K562 (cell line): ENCODE measurements around the gene ACBD5. TPM values are rescaled to one million over a fixed set of nuclear protein-coding genes. Genes with fewer than 3 reads are reported as not detected.
A peak's percentile ranks its signal among the peaks of the same experiment; 100 is the strongest.

Source experiments
- ATAC-seq: fragments of 200-7000 bp; cut with Tn5 transposase; 3 replicates; pipeline ENCODE4 v1.9.1; 2020; ENCODE audit warnings: moderate library complexity
- BruUV-seq: library from RNA; stranded (reverse); fragments of 400-500 nt; replicated peaks from 2 replicates; lab custom pipeline; 2021; lab: Mats Ljungman, UMichigan
- CTCF ChIA-PET: fragments of 300-600 bp; formaldehyde crosslinking; extraction: SDS; loops from one replicate; lab custom pipeline; 2021; ENCODE audit warnings: low intra/inter-chr PET ratio; lab: Yijun Ruan, JAX
- POLR2A ChIA-PET: fragments of 300-600, 350-650 bp; sonication (Branson Sonifier 250); formaldehyde crosslinking; extraction: SDS; loops from one replicate; lab custom pipeline; 2021; ENCODE audit warnings: antibody characterized with exemption, inconsistent platforms; lab: Yijun Ruan, JAX
- DNase-seq, 4 experiments: peaks; one replicate each; pipeline versions ENCODE4 v3.0.0 to v3.0.0-alpha.2; 2011 to 2018; ENCODE audit warnings: low spot score in 3 of 4, mixed read lengths in 3 of 4; ENCODE audit errors: extremely low read depth in 1 of 4
- FAIRE-seq: peaks from 2 replicates; lab custom pipeline; 2011; peaks lifted over from hg19 to GRCh38; lab: Jason Lieb, UNC
- H2AFZ ChIP-seq: 2 replicates; pipeline ENCODE4 v1.6.0; 2011; ENCODE audit warnings: low read depth, low read length, control low read depth, inconsistent platforms
- H3K27ac ChIP-seq: fragments of 200-600 bp; 3 replicates; pipeline ENCODE4 v1.8.0; 2011; ENCODE audit warnings: low read depth, mild to moderate bottlenecking, control low read depth, inconsistent platforms, low read length, moderate library complexity, mixed read lengths; ENCODE audit errors: extremely low read depth
- H3K27me3 ChIP-seq, 2 experiments: fragments of 300-600 bp in 1 of 2; 2 replicates in 1 of 2; 3 replicates in 1 of 2; pipeline versions ENCODE4 v1.6.0 to v1.8.0; 2011; ENCODE audit warnings: inconsistent platforms in 2 of 2, low read length in 2 of 2, mild to moderate bottlenecking in 1 of 2, mixed read lengths in 1 of 2, moderate library complexity in 1 of 2; ENCODE audit not compliant: control insufficient read depth in 2 of 2, insufficient read depth in 2 of 2
- H3K36me3 ChIP-seq: fragments of 300-600 bp; 3 replicates; pipeline ENCODE4 v1.8.0; 2011; ENCODE audit warnings: mild to moderate bottlenecking, low read length, inconsistent platforms; ENCODE audit not compliant: control insufficient read depth, insufficient read depth
- H3K4me1 ChIP-seq, 2 experiments: fragments of 200-600 bp in 1 of 2; replicated peaks in 1 of 2; 2 replicates in 1 of 2; 3 replicates in 1 of 2; pipeline versions ENCODE4 v1.5.1 to v1.8.0; 2011; ENCODE audit warnings: inconsistent platforms in 2 of 2, low read length in 2 of 2, mild to moderate bottlenecking in 1 of 2, mixed read lengths in 1 of 2, moderate library complexity in 1 of 2; ENCODE audit not compliant: control insufficient read depth in 2 of 2, insufficient read depth in 2 of 2
- H3K4me2 ChIP-seq: 2 replicates; pipeline ENCODE4 v1.6.1; 2011; ENCODE audit warnings: low read length, control low read depth, inconsistent platforms, mixed read lengths; ENCODE audit not compliant: insufficient read depth
- H3K4me3 ChIP-seq: fragments of 200-600 bp; sonication (generic), shearing (Covaris generic); 2 replicates; pipeline ENCODE4 v1.5.1; 2016; ENCODE audit warnings: control low read depth, inconsistent platforms
- H3K79me2 ChIP-seq: fragments of 200-600 bp; 3 replicates; pipeline ENCODE4 v1.8.0; 2011; ENCODE audit warnings: low read length, inconsistent platforms; ENCODE audit not compliant: control insufficient read depth, insufficient read depth
- H3K9ac ChIP-seq, 2 experiments: 2 replicates each; pipeline versions ENCODE4 v1.6.0 to v1.6.1; 2011; ENCODE audit warnings: low read depth in 2 of 2, low read length in 2 of 2, control low read depth in 1 of 2, inconsistent platforms in 1 of 2, mild to moderate bottlenecking in 1 of 2, mixed read lengths in 1 of 2; ENCODE audit not compliant: insufficient read depth in 1 of 2
- H3K9me1 ChIP-seq: one replicate; pipeline ENCODE4 v1.6.0; 2011; ENCODE audit warnings: inconsistent platforms, mild to moderate bottlenecking, low read length, moderate library complexity; ENCODE audit not compliant: control insufficient read depth, insufficient read depth
- H3K9me3 ChIP-seq: replicated peaks from 2 replicates; pipeline ENCODE4 v1.5.1; 2011; ENCODE audit warnings: low read depth, low read length, inconsistent platforms; ENCODE audit not compliant: control insufficient read depth, insufficient read depth
- H4K20me1 ChIP-seq: replicated peaks from 2 replicates; pipeline ENCODE4 v1.6.1; 2011; ENCODE audit warnings: low read length, inconsistent platforms, mixed read lengths; ENCODE audit not compliant: control insufficient read depth, insufficient read depth
- ARNT ChIP-seq, 2 experiments: fragments of 450-650 bp; IDR thresholded peaks; 2 replicates each; pipeline ENCODE4 v1.6.1; 2016; ENCODE audit warnings: mild to moderate bottlenecking in 1 of 2
- BCOR ChIP-seq: fragments of 450-650 bp; IDR thresholded peaks from 2 replicates; pipeline ENCODE4 v1.6.1; 2016
- CAMTA2 ChIP-seq: fragments of 250-450 bp; sonication (Bioruptor Pico); conservative IDR thresholded peaks from 2 replicates; pipeline ENCODE4 v1.5.1; 2022
- NR2F6 ChIP-seq: fragments of 450-650 bp; formaldehyde crosslinking; IDR thresholded peaks from 2 replicates; pipeline ENCODE4 v1.4.0; 2020; ENCODE audit warnings: mild to moderate bottlenecking
- PHB ChIP-seq: fragments of 250-450 bp; sonication (Bioruptor Pico); IDR thresholded peaks from 2 replicates; pipeline ENCODE4 v1.5.0; 2021
- RBFOX2 ChIP-seq: fragments of 200-400 bp; formaldehyde crosslinking; IDR thresholded peaks from 2 replicates; pipeline ENCODE4 v1.6.1; 2017; ENCODE audit warnings: low read depth, mild to moderate bottlenecking, low read length, moderate library complexity
- ZNF764 ChIP-seq: fragments of 250-450 bp; sonication (Bioruptor Pico); IDR thresholded peaks from 2 replicates; pipeline ENCODE4 v1.4.0; 2020; ENCODE audit warnings: low read depth, mild to moderate bottlenecking, moderate library complexity
- ZNF778 ChIP-seq: fragments of 450-650 bp; formaldehyde crosslinking; IDR thresholded peaks from 2 replicates; pipeline ENCODE4 v1.4.0; 2020; ENCODE audit warnings: mild to moderate bottlenecking, moderate library complexity
- WGBS: fragments of 100-300 bp; shearing (Covaris generic); methylation state at CpG from one replicate; pipeline ENCODE4 v1.1.6; 2016; ENCODE audit warnings: low coverage, mixed read lengths; ENCODE audit not compliant: insufficient coverage; ENCODE audit errors: missing lambda C conversion rate; 5-methylcytosine and 5-hydroxymethylcytosine counted together
- in situ Hi-C: fragments of 300-500 bp; cut with MboI; formaldehyde crosslinking; loops from 4 replicates; pipeline ENCODE4 v1.15.0; 2018; ENCODE audit warnings: inconsistent platforms, mixed read lengths
- intact Hi-C: fragments of 100-400 bp; cut with micrococcal nuclease; formaldehyde crosslinking; loops from 2 replicates; pipeline ENCODE4 v1.14.2; 2022
- polyA plus RNA-seq, 8 experiments: library from polyadenylated mRNA; depleted of rRNA in 4 of 8; stranded (reverse) in 5 of 8; unstranded in 3 of 8; fragments of >200 nt; fragmentation: Nextera tagmentation in 2 of 8; fragmentation: Illumina TruSeq in 1 of 8; extraction: Ambion mirVana in 2 of 8; extraction: Trizol in 1 of 8; gene quantifications; 2 replicates each; pipeline versions ENCODE4 v1.2.1 to v1.2.3, GENCODE V29; 2011 to 2014; ENCODE audit warnings: inconsistent platforms in 1 of 8, missing spikeins in 1 of 8
- total RNA-seq, 7 experiments: library from RNA; depleted of rRNA in 6 of 7; stranded (reverse); fragments of >200 nt in 6 of 7; fragmentation: Illumina TruSeq in 2 of 7; extraction: Trizol in 2 of 7; gene quantifications; 2 replicates each; pipeline versions ENCODE4 v1.2.1 to v1.2.3, GENCODE V29; 2011 to 2021; ENCODE audit warnings: low replicate concordance in 1 of 7
- TF ChIP-seq, protein P1 (sequence below): fragments of 250-450 bp; sonication (Bioruptor Pico); IDR thresholded peaks from 2 replicates; pipeline ENCODE4 v1.8.0; 2021; ENCODE audit warnings: mild to moderate bottlenecking, moderate library complexity

Gene ACBD5
- total and polyA plus RNA-seq, 9 of the 15 experiments (the other 6 are each of a cell fraction or from before 2014, with no cell fraction given), result 1.5 to 10.3 (median 7.8) TPM

DNA sequence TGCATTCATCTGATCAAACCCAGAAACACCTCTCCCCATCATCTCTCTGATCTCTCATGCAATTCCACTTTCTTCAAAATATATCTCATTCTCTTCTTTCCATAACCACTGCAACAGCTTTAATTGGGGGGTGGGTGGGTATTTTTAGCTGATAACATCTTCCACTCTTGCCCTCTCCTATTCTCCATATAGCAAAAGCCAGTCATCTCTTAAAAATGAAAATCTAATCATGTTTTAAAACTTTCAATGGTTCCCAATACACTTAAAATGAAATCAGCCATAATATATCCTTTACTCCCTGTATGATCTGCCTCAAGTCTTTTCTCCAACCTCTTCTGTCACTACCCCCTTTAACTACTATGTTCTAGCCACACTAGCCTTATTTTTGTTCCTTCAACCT lies 87.9 kb downstream of the ACBD5 start:
- FAIRE-seq (no peak), DNase-seq (no peak), ATAC-seq (no peak)
- POLR2A ChIA-PET, result interaction anchor here (1.2 kb wide), 1 partner anchor 38 kb away, joined by 3 read pairs; no protein-coding TSS in a partner anchor
- Histone ChIP-seq H2AFZ (no peak overlapping the region), H3K36me3 (peaks cover 40% of the 10 kb centered on the region), H3K27ac (peak overlapping the region; percentile 98; the same call in 1 of the 3 replicates), H3K9me3 (no peaks in the 10 kb centered on the region), H3K4me1 (peaks cover 7 to 16% of the 10 kb centered on the region in 2 experiments; a peak in 3 of 5 replicates), H4K20me1 (peaks cover 9% of the 10 kb centered on the region; the same call in 1 of the 2 replicates), H3K9me1 (no peaks in the 10 kb centered on the region), H3K9ac (peak overlapping the region in 1 of 2 experiments; percentile 98; a peak in 2 of 4 replicates), H3K4me2 (peak overlapping the region; percentile 97), H3K79me2 (peaks cover 96% of the 10 kb centered on the region), H3K27me3 (no peaks in the 10 kb centered on the region), H3K4me3 (peak overlapping the region; percentile 70)
- intact Hi-C loops, result loop anchor here (10.0 kb wide), 1 partner anchor 288 kb away; the partner anchor contains the start of gene ABI1
- no TSS peak for BruUV-seq
- in situ Hi-C loops, result no loop called here
- TF ChIP-seq ZNF764 (CRISPR knock-in tag), result no peak
- no peak for TF ChIP-seq ARNT (IDR thresholded peaks at IDR 0.05)
- TF ChIP-seq, protein P1, sequence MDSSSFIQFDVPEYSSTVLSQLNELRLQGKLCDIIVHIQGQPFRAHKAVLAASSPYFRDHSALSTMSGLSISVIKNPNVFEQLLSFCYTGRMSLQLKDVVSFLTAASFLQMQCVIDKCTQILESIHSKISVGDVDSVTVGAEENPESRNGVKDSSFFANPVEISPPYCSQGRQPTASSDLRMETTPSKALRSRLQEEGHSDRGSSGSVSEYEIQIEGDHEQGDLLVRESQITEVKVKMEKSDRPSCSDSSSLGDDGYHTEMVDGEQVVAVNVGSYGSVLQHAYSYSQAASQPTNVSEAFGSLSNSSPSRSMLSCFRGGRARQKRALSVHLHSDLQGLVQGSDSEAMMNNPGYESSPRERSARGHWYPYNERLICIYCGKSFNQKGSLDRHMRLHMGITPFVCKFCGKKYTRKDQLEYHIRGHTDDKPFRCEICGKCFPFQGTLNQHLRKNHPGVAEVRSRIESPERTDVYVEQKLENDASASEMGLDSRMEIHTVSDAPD (CRISPR knock-in tag), result no peak
- CTCF ChIA-PET, result no interaction called here

DNA sequence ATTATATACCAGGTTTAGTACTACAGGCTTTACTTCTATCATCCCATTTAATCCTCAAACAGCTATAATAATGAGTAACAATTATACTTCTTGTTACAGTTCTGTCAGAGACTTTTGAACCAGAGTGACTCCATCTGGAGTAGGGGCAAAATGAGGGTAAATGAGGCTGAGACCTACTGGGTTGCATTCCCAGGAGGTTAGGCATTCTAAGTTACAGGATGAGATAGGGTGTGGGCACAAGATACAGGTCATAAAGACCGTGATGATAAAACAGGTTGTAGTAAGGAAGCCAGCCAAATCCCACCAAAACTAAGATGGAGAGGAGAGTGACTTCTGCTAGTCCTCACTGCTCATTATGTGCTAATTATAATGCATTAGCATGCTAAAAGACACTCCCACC lies 90.3 kb downstream of the ACBD5 start:
- no peak overlapping the region for H3K27ac ChIP-seq
- CTCF ChIA-PET, result no interaction called here
- H3K4me2 ChIP-seq, result no peak overlapping the region
- peaks cover 9% of the 10 kb centered on the region; the same call in 1 of the 2 replicates for H4K20me1 ChIP-seq
- POLR2A ChIA-PET, result interaction anchor here (0.6 to 0.7 kb wide), 2 partner anchors 34 to 191 kb away, joined by 3 read pairs; no protein-coding TSS in a partner anchor
- DNase-seq (no peak), FAIRE-seq (no peak), ATAC-seq (no peak)
- H3K4me3 ChIP-seq, result no peak overlapping the region
- WGBS, result 92% methylated on average over 1 of the region's 1 CpG
- no peak overlapping the region for H3K9ac ChIP-seq
- in situ Hi-C loops (no loop called here), intact Hi-C loops (loop anchor here (10.0 kb wide), 1 partner anchor 285 kb away; the partner anchor contains the start of gene ABI1)
- peaks cover 91% of the 10 kb centered on the region for H3K79me2 ChIP-seq
- H3K9me3 ChIP-seq, result no peaks in the 10 kb centered on the region
- H3K36me3 ChIP-seq, result peaks cover 59% of the 10 kb centered on the region
- no peaks in the 10 kb centered on the region for H3K27me3 ChIP-seq
- BruUV-seq, result no TSS peak
- H3K4me1 ChIP-seq, result peaks cover 3 to 9% of the 10 kb centered on the region in 2 experiments; a peak in 2 of 5 replicates
- no peak for TF ChIP-seq ZNF778 (CRISPR knock-in tag)
- TF ChIP-seq NR2F6 (CRISPR knock-in tag), result no peak
- no peak for TF ChIP-seq BCOR
- no peak for TF ChIP-seq CAMTA2 (CRISPR knock-in tag)
- TF ChIP-seq PHB (CRISPR knock-in tag), result no peak
- TF ChIP-seq RBFOX2, result 0 out of 2 replicates have a peak, but pooled peaks have one; percentile 16
- no peaks in the 10 kb centered on the region for H3K9me1 ChIP-seq
- no peak overlapping the region for H2AFZ ChIP-seq
